ENCODE measurements around the gene EID2B.

EID2B gene

GRCh38 chr19:39531834-39532232 is 819 bp downstream of the EID2B start:
- no peak for DNase-seq (ENCODE audit: low read depth)

DNA sequence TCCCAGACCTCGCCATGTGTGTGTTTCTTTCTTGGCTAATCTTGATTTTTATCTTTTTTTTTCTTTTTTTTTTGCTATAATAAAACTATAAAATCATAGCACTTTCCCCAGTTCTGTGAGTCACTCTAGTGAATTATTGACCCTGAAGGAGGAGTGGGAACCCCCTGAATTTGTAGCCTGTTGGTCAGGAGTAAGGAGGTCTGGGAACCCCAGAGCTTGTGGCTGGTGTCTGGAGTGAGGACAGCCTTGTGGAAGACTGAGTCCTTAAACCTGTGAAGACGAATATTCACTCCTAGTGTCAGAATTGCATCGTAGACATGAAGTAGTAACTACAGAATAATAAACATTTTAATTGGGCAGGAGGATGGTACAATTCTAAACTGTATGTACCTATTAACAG is 7.4 kb downstream of the EID2B start:
- DNase-seq (ENCODE audit: low read depth), result no peak

GRCh38 chr19:39524495-39524894 is 8.2 kb downstream of the EID2B start:
- no peak for DNase-seq (ENCODE audit: low read depth)

GRCh38 chr19:39520541-39521484 is 11.8 kb downstream of the EID2B start:
- DNase-seq (ENCODE audit: low read depth), result no peak

DNA sequence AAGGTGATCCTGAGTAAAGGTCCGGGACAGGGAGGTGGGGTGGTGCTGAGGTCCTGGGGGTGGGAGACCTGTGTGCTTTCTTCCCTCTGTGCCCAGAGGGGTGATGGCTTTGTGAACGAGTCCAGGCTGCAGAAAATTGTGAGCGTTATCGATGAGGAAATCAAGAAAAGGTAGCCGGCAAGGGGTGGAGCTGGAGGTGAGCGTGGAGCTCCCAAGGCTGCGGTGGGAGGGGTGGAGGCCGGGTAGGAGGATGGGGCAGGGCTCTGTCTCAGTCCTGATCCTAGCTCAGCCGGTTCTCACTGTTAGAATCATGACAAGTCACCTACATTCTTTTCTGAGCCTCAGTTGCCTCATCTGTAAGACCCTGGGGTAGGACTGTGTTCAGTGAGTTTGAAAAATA is 13.7 kb downstream of the EID2B start:
- DNase-seq (ENCODE audit: low read depth), result no peak

GRCh38 chr19:39518458-39518857 is 14.2 kb downstream of the EID2B start:
- DNase-seq (ENCODE audit: low read depth), result no peak

DNA sequence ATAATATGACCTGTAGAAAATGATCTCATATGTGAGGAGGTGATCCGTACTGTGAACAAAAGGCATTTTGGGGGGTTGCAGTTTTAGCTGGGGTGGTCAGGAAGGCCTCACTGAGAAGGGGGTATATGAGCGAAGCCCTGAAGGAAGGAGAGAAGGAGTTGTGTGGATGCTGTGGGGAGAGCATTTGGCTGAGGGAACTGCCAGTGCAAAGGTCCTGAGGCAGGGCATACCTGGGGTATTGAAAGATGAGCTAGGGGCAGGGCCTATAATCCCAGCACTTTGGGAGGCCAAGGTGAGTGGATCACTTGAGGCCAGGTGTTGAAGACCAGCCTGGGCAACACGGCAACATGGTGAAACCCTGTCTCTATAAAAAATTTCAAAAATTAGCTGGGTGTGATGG is 15.2 kb downstream of the EID2B start:
- no peak for DNase-seq (ENCODE audit: low read depth)

DNA sequence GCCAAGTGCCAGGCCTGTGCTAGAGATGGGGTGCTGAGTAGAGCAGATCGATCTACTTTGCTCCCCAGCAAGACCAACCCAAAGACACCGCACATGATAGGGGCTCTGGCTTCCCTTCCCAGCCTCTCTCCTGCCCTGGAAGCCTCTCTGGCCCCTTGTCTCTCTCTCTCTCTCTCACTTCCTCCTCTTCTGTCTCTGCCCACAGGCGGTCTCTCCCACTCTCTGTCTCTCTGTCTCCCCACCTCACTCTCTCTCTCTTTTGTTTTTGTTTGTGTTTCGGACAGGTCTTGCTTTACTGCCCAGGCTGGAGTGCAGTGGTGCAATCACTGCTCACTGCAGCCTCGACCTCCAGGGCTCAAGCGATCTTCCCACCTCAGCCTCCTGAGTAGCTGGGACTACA is 16.4 kb downstream of the EID2B start:
- DNase-seq (ENCODE audit: low read depth), result no peak

DNA sequence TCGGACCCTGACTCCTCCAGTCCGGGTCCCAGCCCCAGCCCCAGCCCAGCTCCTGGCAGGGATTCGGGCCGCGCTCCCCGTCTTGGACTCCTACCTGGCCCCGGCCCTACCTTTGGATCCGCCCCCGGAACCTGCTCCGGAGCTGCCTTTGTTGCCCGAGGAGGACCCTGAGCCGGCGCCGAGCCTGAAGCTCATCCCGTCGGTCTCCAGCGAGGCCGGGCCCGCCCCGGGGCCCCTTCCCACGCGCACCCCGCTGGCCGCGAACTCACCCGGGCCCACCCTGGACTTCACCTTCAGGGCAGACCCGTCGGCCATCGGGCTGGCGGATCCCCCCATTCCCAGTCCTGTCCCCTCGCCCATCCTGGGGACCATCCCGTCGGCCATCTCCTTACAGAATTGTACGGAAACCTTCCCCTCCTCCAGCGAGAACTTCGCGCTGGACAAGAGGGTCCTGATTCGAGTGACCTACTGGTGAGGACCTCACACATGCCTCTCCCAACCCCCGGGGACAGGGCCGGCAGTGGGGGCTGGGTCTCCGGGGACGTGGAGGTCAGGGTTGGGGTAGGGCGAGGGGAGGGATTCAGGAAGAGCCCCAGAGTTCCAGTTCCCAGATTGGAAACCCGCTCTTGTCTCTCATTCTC is 17.0 kb downstream of the EID2B start:
- no peak for DNase-seq (ENCODE audit: low read depth)

DNA sequence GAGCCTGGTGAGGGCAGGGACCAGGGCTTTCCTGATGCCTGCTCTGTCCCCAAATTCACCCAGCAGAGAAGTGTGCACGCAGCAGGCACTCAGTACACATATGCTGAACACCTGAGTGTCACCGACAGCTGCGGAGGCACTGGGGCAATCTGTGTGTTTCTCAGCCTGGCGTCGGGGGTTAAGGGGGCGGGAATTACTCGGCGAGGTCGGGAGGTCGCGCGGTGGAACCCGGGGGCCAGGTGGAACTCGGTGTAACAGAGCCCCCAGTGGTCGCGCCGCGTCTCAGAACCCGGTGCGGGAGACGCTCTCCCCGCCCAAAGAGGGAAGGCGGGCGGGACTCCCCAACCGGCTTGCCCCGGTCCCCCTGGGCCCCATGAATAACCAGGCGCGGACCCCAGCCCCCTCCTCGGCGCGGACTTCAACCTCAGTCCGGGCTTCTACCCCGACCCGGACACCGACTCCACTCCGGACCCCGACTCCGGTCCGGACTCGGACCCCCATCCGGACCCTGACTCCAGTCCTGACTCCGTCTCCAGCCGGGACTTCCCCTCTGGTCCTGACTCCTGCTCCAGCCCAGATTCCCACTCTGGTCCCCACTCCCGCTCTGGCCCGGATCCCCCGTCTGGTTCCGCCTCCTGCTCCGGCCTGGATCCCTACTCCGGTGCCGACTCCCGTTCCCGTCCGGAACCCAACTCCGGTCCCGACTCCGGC is 17.7 kb downstream of the EID2B start, which contains the start of gene SELENOV:
Gene SELENOV (plus strand): TSS at position 300 of the 711 bp plus-strand sequence. CDS start 74 bp downstream, at position 374.
- DNase-seq (ENCODE audit: low read depth), result no peak

DNA sequence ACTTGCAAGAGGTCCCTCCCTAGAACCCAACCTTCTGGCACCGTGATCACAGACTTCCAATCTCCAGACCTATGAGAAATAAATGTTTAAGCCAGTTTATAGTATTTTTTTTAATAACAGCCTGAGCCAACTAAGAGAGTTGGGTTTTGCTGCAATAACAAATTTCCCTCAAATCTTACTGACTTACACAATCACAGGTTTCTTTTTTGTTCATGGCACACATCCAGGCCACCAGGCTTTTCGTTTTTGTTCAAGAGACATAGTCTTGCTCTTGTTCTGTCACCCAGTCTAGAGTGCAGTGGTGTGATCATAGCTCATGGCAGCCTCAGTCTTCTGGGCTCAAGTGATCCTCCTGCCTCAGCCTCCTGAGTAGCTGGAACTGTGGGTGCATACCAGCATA is 19.7 kb downstream of the EID2B start:
- no peak for DNase-seq (ENCODE audit: low read depth)

GRCh38 chr19:39509233-39509632 is 23.4 kb downstream of the EID2B start:
- DNase-seq (ENCODE audit: low read depth), result no peak

- no peak for DNase-seq (ENCODE audit: low read depth)
Measured at GRCh38 chr19:39508629-39509028, 24.0 kb downstream of the EID2B start.

DNA sequence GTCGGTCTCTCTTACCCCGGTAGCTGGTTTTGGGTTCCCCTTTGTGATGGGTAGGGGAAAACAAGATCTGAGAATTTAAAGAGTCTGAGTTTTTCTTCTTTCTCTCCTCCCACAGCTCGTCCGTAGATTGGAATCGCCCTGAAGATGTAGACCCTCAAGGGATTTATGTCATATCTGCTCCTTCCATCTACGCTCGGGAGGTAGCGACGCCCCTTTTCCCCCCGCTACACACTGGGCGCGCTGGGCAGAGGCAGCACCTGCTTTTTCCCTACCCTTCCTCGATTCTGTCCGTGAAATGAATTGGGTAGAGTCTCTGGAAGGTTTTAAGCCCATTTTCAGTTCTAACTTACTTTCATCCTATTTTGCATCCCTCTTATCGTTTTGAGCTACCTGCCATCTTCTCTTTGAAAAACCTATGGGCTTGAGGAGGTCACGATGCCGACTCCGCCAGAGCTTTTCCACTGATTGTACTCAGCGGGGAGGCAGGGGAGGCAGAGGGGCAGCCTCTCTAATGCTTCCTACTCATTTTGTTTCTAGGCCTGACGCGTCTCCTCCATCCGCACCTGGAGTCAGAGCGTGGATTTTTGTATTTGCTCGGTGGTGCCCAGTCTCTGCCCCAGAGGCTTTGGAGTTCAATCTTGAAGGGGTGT is 24.8 kb downstream of the EID2B start:
- DNase-seq (ENCODE audit: low read depth), result no peak

DNA sequence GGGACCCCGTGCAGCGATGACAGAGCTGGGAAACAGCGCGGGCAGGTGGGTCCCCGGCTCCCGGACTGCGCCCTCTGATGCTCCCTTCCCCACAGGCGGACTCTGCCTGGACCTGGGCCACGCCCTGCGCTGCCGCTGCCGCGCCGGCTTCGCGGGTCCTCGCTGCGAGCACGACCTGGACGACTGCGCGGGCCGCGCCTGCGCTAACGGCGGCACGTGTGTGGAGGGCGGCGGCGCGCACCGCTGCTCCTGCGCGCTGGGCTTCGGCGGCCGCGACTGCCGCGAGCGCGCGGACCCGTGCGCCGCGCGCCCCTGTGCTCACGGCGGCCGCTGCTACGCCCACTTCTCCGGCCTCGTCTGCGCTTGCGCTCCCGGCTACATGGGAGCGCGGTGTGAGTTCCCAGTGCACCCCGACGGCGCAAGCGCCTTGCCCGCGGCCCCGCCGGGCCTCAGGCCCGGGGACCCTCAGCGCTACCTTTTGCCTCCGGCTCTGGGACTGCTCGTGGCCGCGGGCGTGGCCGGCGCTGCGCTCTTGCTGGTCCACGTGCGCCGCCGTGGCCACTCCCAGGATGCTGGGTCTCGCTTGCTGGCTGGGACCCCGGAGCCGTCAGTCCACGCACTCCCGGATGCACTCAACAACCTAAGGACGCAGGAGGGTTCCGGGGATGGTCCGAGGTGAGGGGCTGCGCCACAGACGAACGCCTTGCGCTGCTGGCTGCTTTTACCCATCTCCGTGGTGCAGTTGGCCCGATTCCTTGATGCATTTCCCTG is 25.5 kb downstream of the EID2B start:
- DNase-seq (ENCODE audit: low read depth), result peak; percentile 74

- DNase-seq (ENCODE audit: low read depth), result no peak
Measured at GRCh38 chr19:39506598-39506943, 26.1 kb downstream of the EID2B start.

- peak; percentile 76 for DNase-seq (ENCODE audit: low read depth)
Measured at GRCh38 chr19:39502640-39503417, 29.8 kb downstream of the EID2B start.

- DNase-seq (ENCODE audit: low read depth), result no peak
Measured at GRCh38 chr19:39501340-39501739, 31.3 kb downstream of the EID2B start.

DNA sequence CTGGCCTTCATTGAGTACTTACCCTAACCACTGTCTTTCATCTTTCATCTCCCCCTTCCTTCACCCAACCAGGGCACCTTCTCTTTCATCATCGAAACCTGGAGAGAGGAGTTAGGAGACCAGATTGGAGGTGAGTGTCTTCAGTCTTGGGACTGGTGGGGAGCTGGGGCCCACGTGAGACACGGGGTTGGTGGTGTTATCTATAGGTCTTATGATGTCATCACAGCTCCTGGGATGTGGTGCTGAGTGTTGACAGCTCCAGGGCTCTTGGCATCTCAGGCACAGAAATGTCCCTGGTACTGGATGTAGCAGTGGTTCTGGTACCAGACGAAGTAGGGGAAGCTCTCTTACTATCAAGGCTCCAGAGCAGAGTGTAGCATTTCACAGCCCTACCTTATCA is 32.1 kb downstream of the EID2B start:
- no peak for DNase-seq (ENCODE audit: low read depth)

- DNase-seq (ENCODE audit: low read depth), result no peak
Measured at GRCh38 chr19:39499932-39500331, 32.7 kb downstream of the EID2B start.
